CD4-positive, alpha-beta T cell (primary cell): Measurements from ENCODE around the gene ENGASE. TPM values are rescaled to one million over a fixed set of nuclear protein-coding genes. Genes with fewer than 3 reads are reported as not detected.
A peak's percentile ranks its signal among the peaks of the same experiment; 100 is the strongest.

Experiments used
- ATAC-seq: fragments of 200-7000 bp; cut with Tn5 transposase; one replicate; pipeline ENCODE4 v1.10.0; 2022; ENCODE audit warnings: mild to moderate bottlenecking; ENCODE audit not compliant: poor library complexity
- CTCF ChIA-PET: fragments of 350-600 bp; sonication (Branson Sonifier 250); formaldehyde crosslinking; loops from one replicate; lab custom pipeline; 2021; ENCODE audit warnings: antibody characterized with exemption, inconsistent platforms; lab: Charles Lee
- POLR2A ChIA-PET: fragments of 350-600 bp; sonication (Branson Sonifier 250); formaldehyde crosslinking; loops from one replicate; lab custom pipeline; 2021; ENCODE audit warnings: antibody characterized with exemption, inconsistent platforms; lab: Charles Lee
- DNase-seq, 14 experiments: peaks; one replicate each; pipeline ENCODE4 v3.0.0-alpha.2; 2013 to 2020; ENCODE audit warnings: mixed read lengths in 2 of 14
- H3K27ac ChIP-seq, 2 donors: one replicate each; pipeline versions ENCODE4 v1.5.1 to v1.7.0; 2013; ENCODE audit warnings: low read length in 2 of 2, low read depth in 1 of 2, mild to moderate bottlenecking in 1 of 2
- H3K27me3 ChIP-seq, 2 experiments: 1 replicate in 1 of 2; 2 replicates in 1 of 2; pipeline versions ENCODE4 v1.6.1 to v1.7.0; 2013; ENCODE audit warnings: low read length in 2 of 2, control low read depth in 1 of 2, mild to moderate bottlenecking in 1 of 2, moderate library complexity in 1 of 2; ENCODE audit not compliant: insufficient read depth in 2 of 2, control insufficient read depth in 1 of 2
- H3K36me3 ChIP-seq: one replicate; pipeline ENCODE4 v1.6.1; 2013; ENCODE audit warnings: low read length, control low read depth; ENCODE audit not compliant: insufficient read depth
- H3K4me1 ChIP-seq: one replicate; pipeline ENCODE4 v1.6.1; 2013; ENCODE audit warnings: low read length, control low read depth; ENCODE audit not compliant: insufficient read depth
- H3K4me3 ChIP-seq: one replicate; pipeline ENCODE4 v1.5.1; 2013; ENCODE audit warnings: mild to moderate bottlenecking, low read length, moderate library complexity
- H3K9me3 ChIP-seq, 2 experiments: 1 replicate in 1 of 2; 2 replicates in 1 of 2; pipeline versions ENCODE4 v1.6.1 to v1.7.0; 2013; ENCODE audit warnings: low read length in 2 of 2, mild to moderate bottlenecking in 2 of 2, control low read depth in 1 of 2, moderate library complexity in 1 of 2; ENCODE audit not compliant: control insufficient read depth in 1 of 2, insufficient read depth in 1 of 2
- H3K27ac Mint-ChIP-seq: one replicate; pipeline ENCODE4 v1.8.0; 2020; ENCODE audit warnings: mixed read lengths
- H3K27me3 Mint-ChIP-seq: one replicate; pipeline ENCODE4 v1.8.0; 2021; ENCODE audit warnings: mixed read lengths
- H3K36me3 Mint-ChIP-seq: one replicate; pipeline ENCODE4 v1.8.0; 2021; ENCODE audit warnings: low read depth, mixed read lengths
- H3K4me1 Mint-ChIP-seq: one replicate; pipeline ENCODE4 v1.8.0; 2021; ENCODE audit warnings: low read depth, mixed read lengths
- H3K4me3 Mint-ChIP-seq: one replicate; pipeline ENCODE4 v1.8.0; 2020; ENCODE audit warnings: mild to moderate bottlenecking, mixed read lengths
- H3K9me3 Mint-ChIP-seq: one replicate; pipeline ENCODE4 v1.8.0; 2020; ENCODE audit warnings: mixed read lengths
- intact Hi-C, 2 experiments: fragments of 100-400 bp; cut with DNase I in 1 of 2; cut with micrococcal nuclease in 1 of 2; formaldehyde crosslinking; loops; one replicate each; pipeline versions ENCODE4 v1.15.1 to v1.9.0; 2023 to 2025; cut with DNase I, micrococcal nuclease
- polyA plus RNA-seq, 2 donors: library from polyadenylated mRNA; unstranded; fragments of 120-200 nt; gene quantifications; one replicate each; pipeline ENCODE4 v1.2.1, GENCODE V29; 2013
- total RNA-seq, 174 experiments: library from RNA in 2 of 174; stranded (reverse) in 2 of 174; gene quantifications; one replicate each; pipeline ENCODE4 v1.2.3 and lab custom pipeline; 2021 to 2026
- TF ChIP-seq, protein P1 (sequence below): fragments of 200-600 bp; IDR thresholded peaks from one replicate; pipeline ENCODE4 v1.8.0; 2022; ENCODE audit warnings: antibody characterized with exemption, mild to moderate bottlenecking

ENGASE gene
- 10 to 100 TPM; 49.8 to 50.9 TPM for total RNA-seq
- 33.6 TPM for polyA plus RNA-seq (2013, experiment 1 of 2)
- 49.3 TPM for polyA plus RNA-seq (2013, experiment 2 of 2)
- 19.3 to 226 (median 89.9) reads per million in 172 experiments for total RNA-seq (lab: John Stamatoyannopoulos, UW)

GRCh38 chr17:79074649-79075445 is at the start of gene ENGASE:
Gene ENGASE (plus strand): TSS chr17:79074824. CDS start chr17:79074945, 121 bp downstream.
- peak within 1 kb of the TSS; percentile 26 to 56 for H3K27ac ChIP-seq
- Mint-ChIP-seq H3K36me3 (peaks cover 14% of the 10 kb centered on the region), H3K27ac (peak within 1 kb of the TSS; percentile 81), H3K27me3 (no peaks in the 10 kb centered on the region), H3K4me1 (peaks cover 20% of the 10 kb centered on the region), H3K4me3 (peak within 1 kb of the TSS; percentile 92), H3K9me3 (no peaks in the 10 kb centered on the region)
- no peaks in the 10 kb centered on the region for H3K27me3 ChIP-seq
- H3K4me3 ChIP-seq, result peak within 1 kb of the TSS; percentile 61
- H3K4me1 ChIP-seq, result peaks cover 28% of the 10 kb centered on the region
- TF ChIP-seq, protein P1, sequence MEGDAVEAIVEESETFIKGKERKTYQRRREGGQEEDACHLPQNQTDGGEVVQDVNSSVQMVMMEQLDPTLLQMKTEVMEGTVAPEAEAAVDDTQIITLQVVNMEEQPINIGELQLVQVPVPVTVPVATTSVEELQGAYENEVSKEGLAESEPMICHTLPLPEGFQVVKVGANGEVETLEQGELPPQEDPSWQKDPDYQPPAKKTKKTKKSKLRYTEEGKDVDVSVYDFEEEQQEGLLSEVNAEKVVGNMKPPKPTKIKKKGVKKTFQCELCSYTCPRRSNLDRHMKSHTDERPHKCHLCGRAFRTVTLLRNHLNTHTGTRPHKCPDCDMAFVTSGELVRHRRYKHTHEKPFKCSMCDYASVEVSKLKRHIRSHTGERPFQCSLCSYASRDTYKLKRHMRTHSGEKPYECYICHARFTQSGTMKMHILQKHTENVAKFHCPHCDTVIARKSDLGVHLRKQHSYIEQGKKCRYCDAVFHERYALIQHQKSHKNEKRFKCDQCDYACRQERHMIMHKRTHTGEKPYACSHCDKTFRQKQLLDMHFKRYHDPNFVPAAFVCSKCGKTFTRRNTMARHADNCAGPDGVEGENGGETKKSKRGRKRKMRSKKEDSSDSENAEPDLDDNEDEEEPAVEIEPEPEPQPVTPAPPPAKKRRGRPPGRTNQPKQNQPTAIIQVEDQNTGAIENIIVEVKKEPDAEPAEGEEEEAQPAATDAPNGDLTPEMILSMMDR, result no peak
- no peaks in the 10 kb centered on the region for H3K9me3 ChIP-seq
- intact Hi-C loops, result loop anchor here in 1 of 2 experiments (10.0 kb wide), 1 partner anchor 920 kb away; no protein-coding TSS in a partner anchor
- POLR2A ChIA-PET, result interaction anchor here (0.5 to 1.0 kb wide), 5 partner anchors 19 to 1246 kb away, joined by 3 read pairs; partner anchors contain the start of gene CANT1
- peaks cover 21% of the 10 kb centered on the region for H3K36me3 ChIP-seq
- CTCF ChIA-PET, result interaction anchor here (1.0 to 1.5 kb wide), 3 partner anchors 8 to 326 kb away, joined by 4 to 6 read pairs (median 5); no protein-coding TSS in a partner anchor
- DNase-seq (peak; percentile 81 to 96 (median 89)), ATAC-seq (peak; percentile 92)

DNA sequence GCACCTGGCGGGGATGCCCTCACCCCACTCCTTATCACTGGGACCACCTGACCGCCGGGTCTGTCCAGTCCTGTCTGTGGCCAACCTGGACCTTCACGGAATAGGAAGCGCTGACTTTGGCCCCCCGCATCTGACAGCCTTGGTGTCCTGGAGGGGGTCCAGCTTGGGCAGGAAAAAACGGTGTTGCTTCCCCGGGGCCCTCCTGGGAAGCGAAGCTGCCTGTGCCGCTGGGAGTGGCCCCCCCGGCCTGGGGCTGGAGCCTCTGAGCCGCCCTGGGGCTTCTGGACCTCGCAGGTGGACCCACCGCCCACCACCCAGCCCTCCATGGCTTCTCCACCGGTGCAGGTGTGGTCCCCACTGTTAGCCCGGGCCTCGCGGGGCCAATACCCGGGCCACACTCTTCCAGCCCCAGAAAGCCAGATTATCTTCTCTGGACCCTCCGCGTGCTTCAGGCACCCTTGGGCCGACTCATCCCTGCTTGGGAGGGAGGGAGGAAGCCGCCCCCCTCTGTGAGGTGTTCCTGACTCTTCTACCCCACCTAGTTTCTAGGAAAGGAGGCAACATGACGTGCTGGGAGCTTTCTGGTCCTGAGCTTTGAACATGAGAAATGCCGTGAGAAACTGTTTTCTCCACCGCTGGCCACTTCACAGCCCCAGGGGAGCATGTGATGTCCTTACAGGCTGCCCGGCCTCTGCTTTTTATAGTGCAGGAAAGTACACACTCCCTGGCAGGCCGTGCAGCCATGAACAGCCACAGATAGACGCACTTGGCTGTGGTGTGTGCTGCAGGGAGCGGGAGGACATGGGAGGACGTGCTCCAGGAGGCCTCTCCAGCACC is 49.5 kb upstream of the ENGASE start:
- H3K27ac ChIP-seq, result no peak overlapping the region
- Mint-ChIP-seq H3K4me3 (peak overlapping the region; percentile 78), H3K27me3 (peaks cover 45% of the 10 kb centered on the region), H3K9me3 (no peaks in the 10 kb centered on the region), H3K4me1 (peaks cover 8% of the 10 kb centered on the region), H3K36me3 (no peaks in the 10 kb centered on the region), H3K27ac (no peak overlapping the region)
- ChIA-PET CTCF (no interaction called here), POLR2A (no interaction called here)
- peaks cover 28 to 32% of the 10 kb centered on the region in 2 experiments for H3K27me3 ChIP-seq
- H3K9me3 ChIP-seq, result no peaks in the 10 kb centered on the region
- ATAC-seq (no peak), DNase-seq (peak in 1 of 14 experiments; percentile 28)
- TF ChIP-seq, protein P1, result no peak
- peaks cover 18% of the 10 kb centered on the region for H3K4me1 ChIP-seq
- H3K36me3 ChIP-seq, result no peaks in the 10 kb centered on the region
- intact Hi-C loops, result no loop called here
- H3K4me3 ChIP-seq, result peak overlapping the region; percentile 59
